HG03575 (cell line): ENCODE measurements around the gene PRPSAP2.

Source experiments
- ATAC-seq: cut with Tn5 transposase; IDR thresholded peaks from one replicate; pipeline ENCODE4 v1.9.1; 2021; ENCODE audit not compliant: unreplicated experiment, insufficient number of reproducible peaks, low FRiP score; ENCODE audit errors: extremely low read depth

PRPSAP2 gene

DNA sequence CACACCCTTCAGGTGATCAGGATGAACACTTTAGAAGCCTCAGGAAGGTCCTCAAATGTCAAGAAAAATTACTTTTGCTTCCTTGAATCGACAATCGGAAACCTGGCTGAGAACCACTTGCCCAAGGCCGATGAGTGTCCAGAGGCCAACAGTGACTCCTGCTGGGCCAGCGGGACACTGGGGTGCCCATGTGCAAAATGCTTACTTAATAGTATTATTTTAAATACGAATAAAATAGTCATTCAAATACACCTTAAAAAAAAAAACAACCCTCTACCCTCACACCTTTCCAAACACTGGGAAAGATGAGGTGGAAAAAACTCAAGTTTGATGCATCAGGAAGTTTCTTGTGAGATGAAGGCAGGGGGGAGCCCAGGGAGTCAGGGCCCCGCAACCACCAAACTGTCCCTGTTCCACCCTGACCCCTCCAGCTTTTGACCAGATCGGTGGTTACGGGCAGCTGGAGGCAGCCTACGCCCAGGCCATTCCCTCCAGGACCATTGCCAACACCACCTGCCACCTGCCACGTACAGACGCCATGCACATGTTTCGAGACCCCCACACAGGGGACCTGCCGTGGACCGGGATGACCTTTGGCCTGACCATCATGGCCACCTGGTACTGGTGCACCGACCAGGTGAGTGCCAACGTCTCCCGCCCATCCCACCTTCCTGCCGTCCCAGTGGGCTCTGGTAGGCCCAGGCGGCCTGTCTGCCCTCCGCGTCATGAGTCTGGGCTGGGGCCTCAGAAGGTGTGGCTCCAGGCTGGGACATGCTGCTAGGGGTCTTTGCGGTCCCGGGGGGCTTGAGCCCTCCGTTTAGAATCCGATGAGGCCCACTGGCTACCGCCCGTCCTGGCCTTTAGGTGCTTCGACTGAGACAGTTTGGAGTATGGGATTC lies 112.9 kb downstream of the PRPSAP2 start:
- no peak for ATAC-seq

DNA sequence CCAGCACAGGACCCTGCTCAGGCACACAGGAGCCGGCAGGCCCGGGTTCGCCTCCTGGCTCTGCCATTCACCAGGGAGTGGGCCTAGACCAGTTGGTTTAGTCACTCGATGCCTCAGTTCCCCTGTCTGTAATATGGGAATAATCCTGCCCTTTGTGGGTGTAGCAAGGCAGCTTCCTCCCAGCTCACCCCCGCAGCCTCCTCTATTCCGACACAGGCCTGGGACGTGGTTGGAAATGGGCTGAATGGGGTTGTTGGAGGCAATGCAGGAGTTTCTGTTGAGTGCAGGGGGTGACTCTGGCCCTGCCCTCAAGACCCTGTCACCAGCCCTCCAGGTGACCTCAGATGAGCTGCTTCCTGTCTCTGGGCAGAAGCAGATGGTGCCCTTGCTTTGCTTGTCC lies 113.9 kb downstream of the PRPSAP2 start:
- no peak for ATAC-seq

DNA sequence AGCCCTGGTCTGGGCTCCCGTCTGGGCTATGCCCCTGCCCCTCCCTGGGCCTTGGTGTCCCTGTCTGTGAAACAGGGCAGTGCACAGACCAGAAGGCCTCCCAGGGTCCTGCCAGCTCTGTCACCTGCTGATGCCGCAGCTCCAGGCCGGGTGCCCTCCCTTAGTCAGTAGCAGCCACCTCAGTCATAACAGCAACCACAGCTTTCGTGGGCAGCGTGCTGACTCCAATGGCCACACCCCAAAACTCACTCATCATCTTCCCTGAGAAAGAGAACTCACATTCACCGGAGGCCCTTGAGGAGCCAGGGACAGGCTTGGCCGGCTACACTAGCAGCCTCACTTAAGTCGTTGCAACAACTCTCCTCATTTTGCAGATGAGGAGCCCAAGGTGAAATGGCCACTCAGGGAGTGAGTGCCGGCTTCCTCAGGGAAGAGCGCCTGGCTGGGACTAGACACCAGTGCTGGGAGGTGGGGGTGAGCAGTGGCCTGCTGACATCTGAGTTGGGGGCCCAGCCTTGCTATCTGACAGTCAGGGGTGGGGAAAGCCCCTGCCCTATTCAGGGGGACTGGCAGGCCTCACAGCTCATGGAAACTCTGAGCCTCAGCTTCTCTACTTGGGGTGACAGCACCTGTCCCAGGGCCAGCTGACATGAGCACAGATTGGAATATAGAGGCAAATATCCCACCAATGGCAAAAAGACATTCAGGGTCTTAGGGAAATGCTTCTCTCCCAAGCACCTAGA lies 116.6 kb downstream of the PRPSAP2 start:
- no peak for ATAC-seq

DNA sequence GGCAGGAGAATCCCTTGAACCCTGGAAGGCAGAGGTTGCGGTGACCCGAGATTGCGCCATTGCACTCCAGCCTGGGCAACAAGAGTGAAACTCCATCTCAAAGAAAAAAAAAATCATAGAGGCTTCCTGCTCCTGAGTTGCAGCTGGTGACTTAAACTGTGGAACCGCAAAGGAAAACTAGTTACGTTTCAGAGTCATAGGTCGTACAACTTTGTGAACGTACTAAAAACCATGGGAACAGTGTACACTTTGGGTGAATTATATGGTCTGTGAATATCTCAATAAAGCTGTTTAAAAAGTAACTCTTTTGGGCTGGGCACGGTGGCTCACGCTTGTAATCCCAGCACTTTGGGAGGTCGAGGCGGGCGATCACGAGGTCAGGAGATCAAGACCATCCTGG lies 117.7 kb downstream of the PRPSAP2 start:
- ATAC-seq: no peak

DNA sequence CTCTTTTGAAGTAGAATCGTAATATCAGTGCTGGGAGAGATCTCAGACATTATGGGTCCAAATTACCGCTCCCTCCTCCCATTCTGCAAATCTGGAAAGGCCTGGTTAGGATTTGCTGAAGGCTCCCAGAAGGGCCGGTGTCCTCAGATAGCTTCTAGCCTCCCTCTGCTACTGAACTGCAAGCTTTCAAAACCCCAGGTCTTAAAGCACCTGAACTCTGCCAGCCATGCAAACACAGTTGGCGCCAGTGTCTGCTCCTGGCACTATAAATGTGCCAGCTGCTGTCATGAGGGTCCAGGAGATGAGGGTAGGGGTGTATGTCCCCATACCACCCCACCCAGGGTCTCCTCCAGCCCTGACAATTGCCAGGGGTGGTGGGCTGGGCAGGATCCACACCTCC lies 118.3 kb downstream of the PRPSAP2 start:
- ATAC-seq: no peak

DNA sequence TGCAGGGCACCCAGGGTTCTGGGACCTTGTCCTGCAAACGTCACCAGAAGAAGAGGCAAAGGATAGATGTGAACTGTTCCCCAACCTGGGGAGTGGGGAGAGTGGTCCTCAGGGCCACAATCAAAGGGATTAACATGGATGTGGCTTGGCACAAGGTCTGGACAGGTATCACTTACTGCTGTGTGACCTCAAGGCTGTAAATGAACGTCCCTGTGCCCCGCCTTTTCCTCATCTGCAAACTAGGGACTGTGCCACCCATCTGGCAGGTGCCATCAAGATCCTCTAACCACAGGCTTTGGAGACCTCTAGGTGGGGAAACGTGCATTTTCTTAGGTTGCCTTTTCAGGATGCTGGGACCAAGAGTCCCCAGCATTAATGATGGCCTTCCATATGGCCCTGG lies 119.1 kb downstream of the PRPSAP2 start:
- no peak for ATAC-seq

DNA sequence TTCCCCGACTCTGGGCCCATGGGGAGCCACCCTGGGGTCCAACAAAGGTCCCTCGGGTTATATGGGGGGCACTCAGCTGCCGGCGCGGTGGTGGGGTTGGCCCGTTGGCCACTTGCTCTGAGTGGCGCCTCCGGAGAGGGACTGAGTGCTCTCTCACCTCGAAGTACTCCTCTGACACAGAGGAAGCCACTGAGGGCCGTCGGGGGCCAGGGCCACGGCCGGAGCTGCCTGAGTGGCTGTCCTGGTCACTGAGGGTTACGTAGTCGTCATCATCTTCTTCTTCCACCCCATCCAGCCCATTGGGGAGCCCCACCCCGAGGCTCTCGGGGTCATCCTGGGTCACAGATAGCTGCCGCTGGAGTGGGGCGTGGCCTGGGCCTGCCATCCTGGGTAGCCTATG lies 119.7 kb downstream of the PRPSAP2 start:
- no peak for ATAC-seq

DNA sequence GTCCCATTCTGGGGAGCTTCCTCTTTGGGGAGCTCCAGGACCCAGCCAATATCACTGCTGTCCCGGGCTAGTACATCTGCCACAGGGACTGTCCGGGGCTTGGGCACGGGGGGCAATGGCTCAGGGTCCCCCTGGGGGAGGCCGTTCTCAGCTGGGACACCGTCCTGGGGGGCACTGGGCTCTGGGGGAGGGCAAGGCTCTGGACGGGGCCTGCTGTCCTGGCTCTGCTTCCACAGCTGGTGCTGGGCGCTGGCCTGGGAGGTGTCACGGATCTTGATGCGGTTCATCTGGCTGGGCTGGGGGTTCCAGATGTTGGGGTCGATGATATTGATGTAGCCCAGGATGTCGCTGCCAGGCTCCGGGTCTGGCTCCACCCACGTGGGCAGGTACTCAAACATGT lies 120.1 kb downstream of the PRPSAP2 start:
- ATAC-seq: no peak

DNA sequence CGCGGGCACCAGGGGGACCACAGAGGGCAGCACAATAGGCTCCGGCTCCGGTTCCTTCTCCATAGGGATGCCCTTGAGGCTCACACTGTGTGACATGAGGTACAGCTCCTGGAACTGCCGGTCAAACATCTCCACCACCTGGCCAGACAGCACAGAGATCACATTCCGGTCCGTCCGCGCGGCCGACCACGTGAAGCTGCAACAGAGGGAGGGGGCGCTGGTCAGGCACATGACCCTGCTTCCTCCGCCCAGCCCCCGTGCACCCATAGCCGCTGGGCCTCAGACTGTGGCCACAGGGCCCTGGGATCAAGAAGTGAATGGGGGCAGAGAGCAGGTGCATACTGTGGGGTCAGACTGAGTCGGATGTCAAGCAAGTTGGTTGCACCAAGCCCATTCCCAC lies 120.7 kb downstream of the PRPSAP2 start:
- ATAC-seq: no peak
